HEK293T (cell line): Measurements from ENCODE around the gene ABCB9.

Experiments
- ELF4 ChIP-seq: fragments of 450-650 bp; IDR thresholded peaks from 2 replicates; pipeline ENCODE4 v1.6.1; 2017; ENCODE audit warnings: antibody characterized with exemption
- SP1 ChIP-seq: fragments of 450-650 bp; IDR thresholded peaks from 2 replicates; pipeline ENCODE4 v1.6.1; 2017
- SUZ12 ChIP-seq: fragments of 450-650 bp; IDR thresholded peaks from 2 replicates; pipeline ENCODE4 v1.6.1; 2016; ENCODE audit warnings: mild to moderate bottlenecking
- TF ChIP-seq, protein P1 (sequence below): fragments of 450-650 bp; IDR thresholded peaks from 2 replicates; pipeline ENCODE4 v1.6.1; 2016

DNA sequence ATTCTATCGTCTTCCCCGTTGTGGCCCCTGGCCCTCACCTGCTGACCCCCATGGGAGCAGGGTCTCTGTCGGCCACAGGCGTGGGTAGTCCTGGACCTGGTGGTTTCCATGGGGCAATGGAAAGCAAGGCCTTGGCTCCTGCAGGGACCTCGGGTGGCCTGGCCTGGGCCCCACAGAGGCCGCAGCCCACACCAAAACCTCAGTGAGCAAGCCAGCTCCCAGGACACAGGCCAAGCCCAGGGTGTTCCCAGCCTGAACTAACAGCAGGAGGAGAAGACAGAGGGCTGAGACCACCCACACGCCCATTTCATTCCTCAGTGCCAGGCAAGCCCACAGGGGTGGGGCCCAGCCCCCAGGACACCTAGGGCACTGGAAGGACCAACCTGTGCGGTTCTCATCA is 16.9 kb downstream of the ABCB9 start:
- TF ChIP-seq SP1 = no peak
- TF ChIP-seq ELF4 = no peak
- no peak for TF ChIP-seq SUZ12
- TF ChIP-seq, protein P1, sequence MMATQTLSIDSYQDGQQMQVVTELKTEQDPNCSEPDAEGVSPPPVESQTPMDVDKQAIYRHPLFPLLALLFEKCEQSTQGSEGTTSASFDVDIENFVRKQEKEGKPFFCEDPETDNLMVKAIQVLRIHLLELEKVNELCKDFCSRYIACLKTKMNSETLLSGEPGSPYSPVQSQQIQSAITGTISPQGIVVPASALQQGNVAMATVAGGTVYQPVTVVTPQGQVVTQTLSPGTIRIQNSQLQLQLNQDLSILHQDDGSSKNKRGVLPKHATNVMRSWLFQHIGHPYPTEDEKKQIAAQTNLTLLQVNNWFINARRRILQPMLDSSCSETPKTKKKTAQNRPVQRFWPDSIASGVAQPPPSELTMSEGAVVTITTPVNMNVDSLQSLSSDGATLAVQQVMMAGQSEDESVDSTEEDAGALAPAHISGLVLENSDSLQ = no peak
